Measurements from ENCODE around the gene RFLNA. TPM values are rescaled to one million over a fixed set of nuclear protein-coding genes. Genes with fewer than 3 reads are reported as not detected.

RFLNA gene
- total and polyA plus RNA-seq, 2 of the 4 experiments (the other 2 are of a cell fraction), result not detected

Small RNA genes lying within 50 kb of the gene (microRNA-seq; reads per million reads assigned to microRNA genes)
- 0 to 0.37 reads per million in 2 experiments for gene MIR6880 (ENCODE audit: insufficient read depth in 1 of 2, insufficient read length in 1 of 2, unreplicated experiment in 1 of 2)

Small RNA genes lying within 50 kb of the gene (small RNA-seq; reads per million reads assigned to genes)
- gene MIR6880, result 0 reads per million in 5 experiments

All from IMR-90 (cell line).